IPS-20b (cell line): ENCODE results near the gene PEX6.

Experiments
- H3K27ac ChIP-seq: one replicate; pipeline ENCODE4 v1.5.1; 2013; ENCODE audit warnings: low read length
- H3K27me3 ChIP-seq: 2 replicates; pipeline ENCODE4 v1.6.1; 2013; ENCODE audit warnings: mild to moderate bottlenecking, low read length, inconsistent platforms; ENCODE audit not compliant: insufficient read depth
- H3K36me3 ChIP-seq: 2 replicates; pipeline ENCODE4 v1.6.1; 2013; ENCODE audit warnings: low read depth, mild to moderate bottlenecking, inconsistent platforms, low read length, moderate library complexity; ENCODE audit not compliant: insufficient read depth
- H3K4me1 ChIP-seq: 2 replicates; pipeline ENCODE4 v1.6.1; 2013; ENCODE audit warnings: mild to moderate bottlenecking, control low read depth, inconsistent platforms, low read length, moderate library complexity; ENCODE audit not compliant: insufficient read depth
- H3K4me3 ChIP-seq: 2 replicates; pipeline ENCODE4 v1.5.1; 2013; ENCODE audit warnings: mild to moderate bottlenecking, low read length, inconsistent platforms
- H3K9ac ChIP-seq: 2 replicates; pipeline ENCODE4 v1.6.1; 2013; ENCODE audit warnings: low read depth, mild to moderate bottlenecking, inconsistent platforms, low read length, moderate library complexity
- H3K9me3 ChIP-seq: 2 replicates; pipeline ENCODE4 v1.6.1; 2013; ENCODE audit warnings: mild to moderate bottlenecking, low read depth, low read length, inconsistent platforms; ENCODE audit not compliant: insufficient read depth

Gene PEX6

DNA sequence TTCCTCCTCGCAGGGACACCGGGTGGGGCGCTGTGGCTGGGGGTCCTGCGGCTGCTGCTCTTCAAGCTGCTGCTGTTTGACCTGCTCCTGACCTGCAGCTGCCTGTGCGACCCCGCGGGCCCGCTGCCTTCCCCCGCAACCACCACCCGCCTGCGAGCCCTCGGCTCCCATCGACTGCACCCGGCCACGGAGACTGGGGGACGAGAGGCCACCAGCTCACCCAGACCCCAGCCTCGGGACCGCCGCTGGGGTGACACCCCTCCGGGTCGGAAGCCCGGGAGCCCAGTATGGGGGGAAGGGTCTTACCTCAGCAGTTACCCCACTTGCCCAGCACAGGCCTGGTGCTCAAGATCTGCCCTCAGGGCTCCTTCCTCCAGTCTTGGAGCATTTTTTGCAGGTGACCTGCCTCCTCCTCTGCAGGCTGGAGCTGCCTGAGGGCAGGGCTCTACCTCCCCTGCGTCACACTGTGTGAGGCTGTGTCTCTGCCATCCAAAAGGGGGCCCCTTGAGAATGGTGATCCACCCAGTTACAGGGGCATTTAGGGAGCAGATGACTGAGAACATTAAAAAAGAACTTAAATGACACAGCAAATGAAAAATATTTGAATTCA lies 53.6 kb downstream of the PEX6 start:
- Histone ChIP-seq H3K27me3 (no peaks in the 10 kb centered on the region), H3K27ac (no peak overlapping the region), H3K4me3 (no peak overlapping the region), H3K4me1 (no peaks in the 10 kb centered on the region; the same call in 1 of the 2 replicates), H3K36me3 (no peaks in the 10 kb centered on the region), H3K9me3 (no peaks in the 10 kb centered on the region), H3K9ac (no peak overlapping the region)

GRCh38 chr6:42923666-42924065 lies 55.3 kb downstream of the PEX6 start:
- H3K27ac ChIP-seq, result no peak overlapping the region
- no peaks in the 10 kb centered on the region for H3K9me3 ChIP-seq
- no peak overlapping the region for H3K9ac ChIP-seq
- H3K36me3 ChIP-seq, result no peaks in the 10 kb centered on the region
- H3K4me1 ChIP-seq, result no peaks in the 10 kb centered on the region; the same call in 1 of the 2 replicates
- H3K27me3 ChIP-seq, result no peaks in the 10 kb centered on the region
- H3K4me3 ChIP-seq, result no peak overlapping the region

GRCh38 chr6:42921801-42922200 lies 57.2 kb downstream of the PEX6 start:
- Histone ChIP-seq H3K27ac (no peak overlapping the region), H3K4me1 (no peaks in the 10 kb centered on the region), H3K9me3 (no peaks in the 10 kb centered on the region), H3K27me3 (no peaks in the 10 kb centered on the region), H3K36me3 (no peaks in the 10 kb centered on the region), H3K9ac (no peak overlapping the region), H3K4me3 (no peak overlapping the region)

DNA sequence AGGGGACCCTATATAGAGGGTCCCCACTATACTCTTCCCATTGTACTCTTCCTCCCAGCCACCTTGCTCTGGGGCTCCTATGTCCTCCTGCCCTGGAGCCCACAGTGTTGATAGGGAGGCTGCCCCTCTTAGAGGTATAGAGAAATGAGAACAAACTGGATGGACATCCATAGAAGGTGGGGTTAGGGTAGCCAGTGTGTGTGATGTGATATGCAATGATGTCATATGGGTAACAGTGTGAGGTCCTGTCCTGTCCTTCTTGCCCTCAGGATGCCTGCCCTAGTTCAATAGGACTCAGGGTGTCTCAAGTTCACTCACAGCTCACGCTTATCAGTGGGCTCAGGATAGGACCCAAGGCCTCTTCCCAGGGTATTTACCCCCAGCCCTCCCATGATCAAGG lies 62.7 kb downstream of the PEX6 start:
- Histone ChIP-seq H3K27me3 (no peaks in the 10 kb centered on the region), H3K9ac (no peak overlapping the region), H3K27ac (no peak overlapping the region)

GRCh38 chr6:42915732-42916131 lies 63.2 kb downstream of the PEX6 start, which contains the start of gene PTCRA:
Gene PTCRA, plus strand, starts transcription at chr6:42916053. Its CDS starts 17 bp downstream, at chr6:42916070.
- no peak within 1 kb of the TSS for H3K4me3 ChIP-seq
- no peaks in the 10 kb centered on the region for H3K36me3 ChIP-seq
- H3K4me1 ChIP-seq, result no peaks in the 10 kb centered on the region
- no peaks in the 10 kb centered on the region for H3K9me3 ChIP-seq
- no peak within 1 kb of the TSS for H3K27ac ChIP-seq
- H3K27me3 ChIP-seq, result no peaks in the 10 kb centered on the region
- H3K9ac ChIP-seq, result no peak within 1 kb of the TSS

More for the DNA sequence above, 62.7 kb downstream of the PEX6 start:
- Histone ChIP-seq H3K4me3 (no peak overlapping the region), H3K4me1 (no peaks in the 10 kb centered on the region), H3K36me3 (no peaks in the 10 kb centered on the region), H3K9me3 (no peaks in the 10 kb centered on the region)

DNA sequence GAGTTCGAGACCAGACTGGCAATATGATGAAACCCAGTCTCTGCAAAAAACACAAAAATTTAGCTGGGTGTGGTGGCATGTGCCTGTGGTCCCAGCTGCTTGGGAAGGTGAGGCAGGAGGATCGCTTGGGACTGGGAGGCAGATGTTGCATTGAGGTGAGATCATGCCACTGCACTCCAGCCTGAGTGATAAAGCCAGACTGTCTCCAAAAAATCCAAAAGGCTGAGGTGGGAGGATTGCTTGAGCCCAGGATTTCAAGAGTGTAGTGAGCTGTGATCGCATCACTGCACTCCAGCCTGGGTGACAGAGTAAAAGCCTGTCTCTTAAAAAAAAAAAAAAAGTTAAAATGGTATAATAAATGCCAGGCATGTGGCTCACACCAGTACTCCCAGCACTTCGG lies 64.4 kb downstream of the PEX6 start:
- no peak overlapping the region for H3K4me3 ChIP-seq
- no peak overlapping the region for H3K9ac ChIP-seq
- H3K9me3 ChIP-seq, result no peaks in the 10 kb centered on the region
- no peaks in the 10 kb centered on the region for H3K27me3 ChIP-seq
- no peaks in the 10 kb centered on the region for H3K4me1 ChIP-seq
- no peaks in the 10 kb centered on the region for H3K36me3 ChIP-seq
- H3K27ac ChIP-seq, result no peak overlapping the region
